HCT116 (cell line): Measurements from ENCODE around the gene SUN3. TPM values are rescaled to one million over a fixed set of nuclear protein-coding genes. Genes with fewer than 3 reads are reported as not detected.
A peak's percentile ranks its signal among the peaks of the same experiment; 100 is the strongest.
"Not testable (repeated sequence)": the region's sequence is repeated elsewhere in the genome, so short reads cannot be mapped to it uniquely, and the experiment has no call there.

Experiments
- ATAC-seq: fragments of 200-7000 bp; cut with Tn5 transposase; 2 replicates; pipeline ENCODE4 v1.9.1; 2020; ENCODE audit warnings: mild to moderate bottlenecking, moderate library complexity
- BruUV-seq: library from RNA; stranded (reverse); fragments of 400-500 nt; replicated peaks from 2 replicates; lab custom pipeline; 2021; lab: Mats Ljungman, UMichigan
- CTCF ChIA-PET: fragments of 300-600 bp; sonication (Branson Sonifier 250); formaldehyde crosslinking; loops from one replicate; lab custom pipeline; 2021; ENCODE audit warnings: antibody characterized with exemption; lab: Charles Lee
- POLR2A ChIA-PET: fragments of 300-600, 350-600 bp; sonication (Branson Sonifier 250); formaldehyde crosslinking; loops from one replicate; lab custom pipeline; 2021; ENCODE audit warnings: antibody characterized with exemption; lab: Charles Lee
- RAD21 ChIA-PET, 2 experiments: fragments of 300-600 bp; sonication (Branson Sonifier 250); formaldehyde crosslinking; loops; one replicate each; lab custom pipeline; 2023; ENCODE audit warnings: low total read pairs in 2 of 2; ENCODE audit not compliant: uncharacterized antibody in 2 of 2, unreplicated experiment in 2 of 2, low non-redundant PET in 1 of 2; lab: Charles Lee
- DNase-seq: peaks from one replicate; pipeline ENCODE4 v3.0.0-alpha.2; 2010; ENCODE audit warnings: low read depth, low spot score
- H2AFZ ChIP-seq: fragments of 200-600 bp; shearing (Covaris generic), sonication (generic); 2 replicates; pipeline ENCODE4 v1.6.1; 2017; ENCODE audit warnings: low read depth, mixed run types, mixed read lengths, antibody characterized with exemption, low read length; ENCODE audit not compliant: poor library complexity, severe bottlenecking
- H3K27ac ChIP-seq: 2 replicates; pipeline ENCODE4 v1.5.1; 2012; ENCODE audit warnings: low read depth, low read length
- H3K27me3 ChIP-seq: fragments of 200-600 bp; sonication (generic); 2 replicates; pipeline ENCODE4 v1.6.1; 2016; ENCODE audit warnings: mixed run types, low read length, mixed read lengths; ENCODE audit not compliant: insufficient read depth
- H3K36me3 ChIP-seq, 2 experiments: fragments of 200-500 bp in 1 of 2; fragments of 200-600 bp in 1 of 2; sonication (Bioruptor generic) in 1 of 2; sonication (generic) in 1 of 2; 2 replicates each; pipeline versions ENCODE4 v1.5.1 to v1.6.1; 2014 to 2016; ENCODE audit warnings: low read length in 2 of 2, inconsistent platforms in 1 of 2, mixed read lengths in 1 of 2, mixed run types in 1 of 2; ENCODE audit not compliant: insufficient read depth in 2 of 2, control insufficient read depth in 1 of 2
- H3K4me1 ChIP-seq, 2 experiments: fragments of 200-600 bp in 1 of 2; sonication (generic) in 1 of 2; 2 replicates each; pipeline versions ENCODE4 v1.5.1 to v1.6.1; 2012 to 2017; ENCODE audit warnings: low read length in 2 of 2, inconsistent platforms in 1 of 2, mild to moderate bottlenecking in 1 of 2, mixed read lengths in 1 of 2, mixed run types in 1 of 2, moderate library complexity in 1 of 2; ENCODE audit not compliant: insufficient read depth in 2 of 2, control insufficient read depth in 1 of 2
- H3K4me2 ChIP-seq: fragments of 200-600 bp; sonication (generic); 2 replicates; pipeline ENCODE4 v1.6.1; 2017; ENCODE audit warnings: mixed run types, low read length, mixed read lengths
- H3K4me3 ChIP-seq, 2 experiments: fragments of 200-600 bp in 1 of 2; sonication (generic) in 1 of 2; replicated peaks in 1 of 2; 2 replicates each; pipeline ENCODE4 v1.5.1; 2011 to 2016; ENCODE audit warnings: low read length in 2 of 2, control low read depth in 1 of 2, low read depth in 1 of 2, mild to moderate bottlenecking in 1 of 2, mixed read lengths in 1 of 2, mixed run types in 1 of 2
- H3K79me2 ChIP-seq: fragments of 200-600 bp; sonication (generic); 2 replicates; pipeline ENCODE4 v1.6.1; 2017; ENCODE audit warnings: mild to moderate bottlenecking, mixed run types, low read length, moderate library complexity, mixed read lengths; ENCODE audit not compliant: insufficient read depth
- H3K9ac ChIP-seq: fragments of 200-600 bp; sonication (generic); 2 replicates; pipeline ENCODE4 v1.6.1; 2016; ENCODE audit warnings: low read length, mixed read lengths
- H3K9me2 ChIP-seq: fragments of 200-600 bp; sonication (generic), shearing (Covaris generic); 2 replicates; pipeline ENCODE4 v1.6.1; 2017; ENCODE audit warnings: mixed run types, mild to moderate bottlenecking, moderate library complexity; ENCODE audit not compliant: insufficient read depth
- H3K9me3 ChIP-seq, 2 experiments: fragments of 200-500 bp in 1 of 2; fragments of 200-600 bp in 1 of 2; sonication (Bioruptor generic) in 1 of 2; sonication (generic) in 1 of 2; 2 replicates each; pipeline ENCODE4 v1.6.1; 2014 to 2017; ENCODE audit warnings: low read length in 2 of 2, mixed read lengths in 2 of 2, inconsistent platforms in 1 of 2, low read depth in 1 of 2, mild to moderate bottlenecking in 1 of 2, mixed run types in 1 of 2, moderate library complexity in 1 of 2; ENCODE audit not compliant: control insufficient read depth in 1 of 2, insufficient read depth in 1 of 2
- H4K20me1 ChIP-seq: fragments of 200-600 bp; sonication (generic), shearing (Covaris generic); 2 replicates; pipeline ENCODE4 v1.6.1; 2017; ENCODE audit warnings: mixed run types, mild to moderate bottlenecking, moderate library complexity; ENCODE audit not compliant: insufficient read depth
- CEBPB ChIP-seq: IDR thresholded peaks from 2 replicates; pipeline ENCODE4 v1.6.1; 2012; ENCODE audit warnings: low read depth
- FOSL1 ChIP-seq: IDR thresholded peaks from 2 replicates; pipeline ENCODE4 v1.6.1; 2012; ENCODE audit warnings: low read depth
- POLR2AphosphoS5 ChIP-seq: IDR thresholded peaks from 2 replicates; pipeline ENCODE4 v1.6.1; 2011; ENCODE audit warnings: mild to moderate bottlenecking, low read depth, low read length, moderate library complexity
- RAD21 ChIP-seq: IDR thresholded peaks from 2 replicates; pipeline ENCODE4 v1.6.1; 2012; ENCODE audit warnings: low read depth, mild to moderate bottlenecking
- SIN3A ChIP-seq: IDR thresholded peaks from 2 replicates; pipeline ENCODE4 v1.6.1; 2012; ENCODE audit warnings: low read depth
- SP1 ChIP-seq: IDR thresholded peaks from 2 replicates; pipeline ENCODE4 v1.6.1; 2012; ENCODE audit warnings: low read depth
- SRF ChIP-seq: IDR thresholded peaks from 2 replicates; pipeline ENCODE4 v1.6.1; 2012; ENCODE audit warnings: low read depth
- ZNF274 ChIP-seq: fragments of 200-500 bp; sonication (Bioruptor generic); IDR thresholded peaks from 2 replicates; pipeline ENCODE4 v1.6.1; 2014; ENCODE audit warnings: mild to moderate bottlenecking, low read depth, low read length, inconsistent platforms
- intact Hi-C: fragments of 100-400 bp; cut with micrococcal nuclease; formaldehyde crosslinking; loops from 2 replicates; pipeline ENCODE4 v1.10.0; 2022
- total RNA-seq: library from RNA; stranded (reverse); gene quantifications from one replicate; pipeline ENCODE4 v1.2.1, GENCODE V29; 2021; ENCODE audit not compliant: unreplicated experiment
- TF ChIP-seq, protein P1 (sequence below): IDR thresholded peaks from 2 replicates; pipeline ENCODE4 v1.6.1; 2012

The SUN3 gene
- total RNA-seq, 1 experiment from 2014 or later, result 4.5 TPM

DNA sequence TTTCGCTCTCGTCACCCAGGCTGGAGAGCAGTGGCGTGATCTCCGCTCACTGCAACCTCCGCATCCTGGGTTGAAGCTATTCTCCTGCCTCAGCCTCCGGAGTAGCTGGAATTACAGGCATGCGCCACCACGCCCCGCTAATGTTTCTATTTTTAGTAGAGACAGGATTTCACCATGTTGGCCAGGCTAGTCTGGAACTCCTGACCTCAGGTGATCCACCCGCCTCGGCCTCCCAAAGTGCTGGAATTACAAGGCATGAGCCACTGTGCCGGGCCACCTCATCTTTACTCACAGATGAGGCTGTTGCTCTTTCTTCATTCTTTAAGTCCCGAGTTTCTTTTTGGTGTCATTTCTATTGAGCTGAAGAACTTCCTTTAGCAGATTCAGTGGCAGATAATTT, 28.7 kb downstream of the SUN3 start:
- peaks cover 0 to 19% of the 10 kb centered on the region in 2 experiments; a peak in 3 of 4 replicates for H3K4me1 ChIP-seq
- H3K9me2 ChIP-seq, H3K79me2 ChIP-seq, H3K9me3 ChIP-seq, BruUV-seq, RAD21 ChIA-PET, H4K20me1 ChIP-seq, H3K27me3 ChIP-seq, H3K36me3 ChIP-seq: not testable (repeated sequence)
- peak; percentile 33 for DNase-seq
- peak overlapping the region; percentile 43 for H3K9ac ChIP-seq
- TF ChIP-seq, protein P1, sequence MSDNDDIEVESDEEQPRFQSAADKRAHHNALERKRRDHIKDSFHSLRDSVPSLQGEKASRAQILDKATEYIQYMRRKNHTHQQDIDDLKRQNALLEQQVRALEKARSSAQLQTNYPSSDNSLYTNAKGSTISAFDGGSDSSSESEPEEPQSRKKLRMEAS, result peak; percentile 56
- TF ChIP-seq RAD21, result peak; percentile 16; the same call in 1 of the 2 replicates
- peak; percentile 74 for TF ChIP-seq SP1
- TF ChIP-seq FOSL1, result peak; percentile 62
- TF ChIP-seq SIN3A, result 0 out of 2 replicates have a peak, but pooled peaks have one; percentile 44
- peak; percentile 53 for TF ChIP-seq POLR2AphosphoS5
- TF ChIP-seq CEBPB, result peak; percentile 87
- TF ChIP-seq SRF, result 0 out of 2 replicates have a peak, but pooled peaks have one; percentile 12
- peak; percentile 85 for ATAC-seq
- POLR2A ChIA-PET, result interaction anchor here (0.6 to 3.7 kb wide), 9 partner anchors 9 to 103 kb away, joined by 3 to 23 read pairs (median 4); partner anchors contain the start of gene UPP1
- intact Hi-C loops, result loop anchor here (1.0 kb wide), 1 partner anchor 85 kb away; no protein-coding TSS in a partner anchor
- H3K27ac ChIP-seq, result peak overlapping the region; percentile 34; the same call in 1 of the 2 replicates
- CTCF ChIA-PET, result interaction anchor here (1.1 to 1.5 kb wide), 2 partner anchors 12 to 52 kb away, joined by 3 to 4 read pairs; partner anchors contain the start of gene PKD1L1
- H3K4me3 ChIP-seq, result peak overlapping the region; percentile 41 to 55
- peak overlapping the region; percentile 80 for H3K4me2 ChIP-seq
- H2AFZ ChIP-seq, result peak overlapping the region; percentile 84

DNA sequence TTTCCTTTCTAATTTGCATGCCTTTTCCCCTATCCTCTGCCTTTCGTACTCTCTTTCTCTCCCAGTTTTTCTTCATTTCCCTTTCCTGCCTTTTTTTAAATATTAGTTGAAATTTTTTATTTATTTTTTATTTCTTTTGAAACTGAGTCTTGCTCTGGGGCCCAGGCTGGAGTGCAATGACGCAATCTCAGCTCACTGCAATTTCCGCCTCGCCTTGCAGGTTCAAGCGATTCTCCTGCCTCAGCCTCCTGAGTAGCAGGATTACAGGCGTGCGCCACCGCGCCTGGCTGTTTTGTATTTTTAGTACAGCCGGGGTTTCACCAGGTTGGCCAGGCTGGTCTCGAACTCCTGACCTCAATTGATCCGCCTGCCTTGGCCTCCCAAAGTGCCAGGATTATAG, 29.5 kb downstream of the SUN3 start:
- Histone ChIP-seq H2AFZ (peak overlapping the region; percentile 84), H3K36me3 (no peaks in the 10 kb centered on the region), H3K27me3 (no peaks in the 10 kb centered on the region), H3K27ac (peak overlapping the region; percentile 34; the same call in 1 of the 2 replicates), H4K20me1 (no peaks in the 10 kb centered on the region), H3K4me1 (peaks cover 0 to 19% of the 10 kb centered on the region in 2 experiments; a peak in 3 of 4 replicates), H3K79me2 (no peaks in the 10 kb centered on the region), H3K4me3 (peak overlapping the region; percentile 41 to 55), H3K9me2 (no peaks in the 10 kb centered on the region), H3K9me3 (no peaks in the 10 kb centered on the region), H3K9ac (peak overlapping the region; percentile 43; the same call in 1 of the 2 replicates), H3K4me2 (peak overlapping the region; percentile 80)
- ChIA-PET POLR2A (interaction anchor here (0.9 to 3.7 kb wide), 7 partner anchors 8 to 96 kb away, joined by 3 to 23 read pairs (median 6); partner anchors contain the start of gene UPP1), CTCF (interaction anchor here (1.5 kb wide), 1 partner anchor 11 kb away, joined by 4 read pairs; no protein-coding TSS in a partner anchor), RAD21 (no interaction called here)
- intact Hi-C loops, result no loop called here
- no peak for ATAC-seq
- no TSS peak for BruUV-seq
- TF ChIP-seq ZNF274, result no peak
- peak; percentile 44; the same call in 1 of the 2 replicates for TF ChIP-seq CEBPB
- no peak for DNase-seq
